ENCODE measurements around the gene UNC5C. TPM values are rescaled to one million over a fixed set of nuclear protein-coding genes. Genes with fewer than 3 reads are reported as not detected.

The UNC5C gene
- total RNA-seq, 1 donor from 2014 or later, result 15.5 TPM

GRCh38 chr4:95409127-95409526 is 139.6 kb downstream of the UNC5C start:
- H3K36me3 Mint-ChIP-seq (ENCODE audit: low read depth), result no peaks in the 10 kb centered on the region
- TF ChIP-seq CTCF (IDR thresholded peaks at IDR 0.05), result no peak
- H3K27ac Mint-ChIP-seq (ENCODE audit: unreplicated experiment), result no peak overlapping the region
- DNase-seq (ENCODE audit: low spot score), result no peak
- no peaks in the 10 kb centered on the region for H3K27me3 Mint-ChIP-seq (ENCODE audit: low read depth)
- peaks cover 23% of the 10 kb centered on the region for H3K4me1 Mint-ChIP-seq (ENCODE audit: low read depth)
- H3K9me3 Mint-ChIP-seq (ENCODE audit: low read depth), result no peaks in the 10 kb centered on the region
- no peak overlapping the region for H3K4me3 Mint-ChIP-seq (ENCODE audit: unreplicated experiment)

DNA sequence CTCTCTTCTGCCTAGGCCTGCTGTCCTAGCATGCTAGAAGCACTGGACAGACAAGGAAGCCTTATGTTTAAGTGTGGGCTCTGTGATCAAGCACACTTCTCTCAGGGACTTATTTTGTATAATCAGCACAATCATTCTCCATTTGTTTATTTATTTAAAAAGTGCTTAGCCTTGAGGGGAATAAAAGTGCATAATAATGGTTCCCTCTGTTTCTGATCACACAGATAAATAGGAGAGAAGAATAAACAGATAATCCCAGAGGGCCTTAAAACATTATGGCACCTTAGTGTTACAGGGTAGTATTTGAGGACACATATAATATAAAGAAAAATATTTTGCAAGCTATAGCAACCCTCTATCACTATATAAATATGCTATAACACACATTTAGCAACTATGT is 146.5 kb downstream of the UNC5C start:
- H3K36me3 Mint-ChIP-seq (ENCODE audit: low read depth), result peaks cover 2% of the 10 kb centered on the region
- TF ChIP-seq CTCF (IDR thresholded peaks at IDR 0.05), result no peak
- H3K27ac Mint-ChIP-seq (ENCODE audit: unreplicated experiment), result no peak overlapping the region

DNA sequence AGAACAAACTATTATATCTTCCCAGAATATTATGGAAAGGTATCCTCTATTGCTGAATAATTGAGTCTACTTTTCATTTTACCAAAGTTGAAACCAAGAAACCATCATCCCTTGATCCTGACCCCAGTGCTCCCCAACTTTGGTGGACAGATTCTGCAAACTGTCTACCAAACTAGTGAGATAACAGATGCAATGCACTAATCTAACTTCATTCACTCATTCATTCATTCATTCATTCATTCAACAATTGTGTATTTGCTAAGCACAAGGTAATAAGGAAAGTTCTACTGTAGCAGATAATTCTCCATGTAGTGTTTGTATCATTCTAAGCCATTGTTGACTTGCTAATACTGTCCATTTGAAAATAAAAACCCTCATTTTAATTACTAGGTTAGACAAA is 150.6 kb downstream of the UNC5C start:
- DNase-seq (ENCODE audit: low spot score), result no peak
- H3K9me3 Mint-ChIP-seq (ENCODE audit: low read depth), result no peaks in the 10 kb centered on the region
- H3K27ac Mint-ChIP-seq (ENCODE audit: unreplicated experiment), result no peak overlapping the region
- H3K27me3 Mint-ChIP-seq (ENCODE audit: low read depth), result no peaks in the 10 kb centered on the region
- no peak overlapping the region for H3K4me3 Mint-ChIP-seq (ENCODE audit: unreplicated experiment)
- no peak for TF ChIP-seq CTCF (IDR thresholded peaks at IDR 0.05)
- no peaks in the 10 kb centered on the region for H3K36me3 Mint-ChIP-seq (ENCODE audit: low read depth)
- peaks cover 28% of the 10 kb centered on the region for H3K4me1 Mint-ChIP-seq (ENCODE audit: low read depth)

More for the DNA sequence above, 146.5 kb downstream of the UNC5C start:
- Mint-ChIP-seq H3K4me3 (ENCODE audit: unreplicated experiment) (no peak overlapping the region), H3K9me3 (ENCODE audit: low read depth) (no peaks in the 10 kb centered on the region), H3K4me1 (ENCODE audit: low read depth) (no peaks in the 10 kb centered on the region), H3K27me3 (ENCODE audit: low read depth) (no peaks in the 10 kb centered on the region)
- DNase-seq (ENCODE audit: low spot score), result no peak

- no peaks in the 10 kb centered on the region for H3K9me3 Mint-ChIP-seq (ENCODE audit: low read depth)
Measured at GRCh38 chr4:95394752-95395306, 153.9 kb downstream of the UNC5C start.

GRCh38 chr4:95393821-95394220 is 155.0 kb downstream of the UNC5C start:
- no peak for TF ChIP-seq CTCF (IDR thresholded peaks at IDR 0.05)
- Mint-ChIP-seq H3K4me1 (ENCODE audit: low read depth) (peaks cover 32% of the 10 kb centered on the region), H3K27ac (ENCODE audit: unreplicated experiment) (no peak overlapping the region), H3K9me3 (ENCODE audit: low read depth) (no peaks in the 10 kb centered on the region), H3K36me3 (ENCODE audit: low read depth) (no peaks in the 10 kb centered on the region), H3K27me3 (ENCODE audit: low read depth) (no peaks in the 10 kb centered on the region), H3K4me3 (ENCODE audit: unreplicated experiment) (no peak overlapping the region)
- no peak for DNase-seq (ENCODE audit: low spot score)

More at GRCh38 chr4:95394752-95395306, 153.9 kb downstream of the UNC5C start:
- no peaks in the 10 kb centered on the region for H3K36me3 Mint-ChIP-seq (ENCODE audit: low read depth)
- no peak for DNase-seq (ENCODE audit: low spot score)
- peaks cover 32% of the 10 kb centered on the region for H3K4me1 Mint-ChIP-seq (ENCODE audit: low read depth)
- H3K27me3 Mint-ChIP-seq (ENCODE audit: low read depth), result no peaks in the 10 kb centered on the region
- no peak for TF ChIP-seq CTCF (IDR thresholded peaks at IDR 0.05)
- no peak overlapping the region for H3K4me3 Mint-ChIP-seq (ENCODE audit: unreplicated experiment)
- H3K27ac Mint-ChIP-seq (ENCODE audit: unreplicated experiment), result peak overlapping the region; percentile 33
